ENCODE measurements around the gene WBP2NL.

Gene WBP2NL

DNA sequence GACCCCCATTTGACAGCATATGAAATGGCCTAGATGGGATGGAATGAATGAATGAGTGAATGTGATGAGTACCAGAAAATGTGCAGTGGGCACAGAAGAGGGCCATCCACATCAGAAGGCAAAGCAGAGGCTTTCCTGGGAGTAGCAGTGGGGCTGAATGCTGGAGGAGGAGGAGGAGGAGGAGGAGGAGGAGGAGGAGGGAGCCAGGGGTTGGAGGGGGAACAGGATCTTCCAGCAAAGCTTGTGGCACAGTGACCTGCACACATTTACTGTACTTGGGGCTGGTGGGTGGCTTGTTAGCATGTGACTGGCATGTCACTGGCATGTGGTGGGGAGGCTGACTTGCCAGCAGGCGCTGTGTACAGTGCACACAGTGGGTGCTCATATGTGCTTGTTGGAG lies 19.9 kb upstream of the WBP2NL start:
- Histone ChIP-seq H3K4me1 (ENCODE audit: control insufficient read depth, insufficient read depth, low read length, poor library complexity, severe bottlenecking) (peaks cover 10% of the 10 kb centered on the region), H3K27me3 (replicated peaks; ENCODE audit: control insufficient read depth, insufficient read depth, low read length, poor library complexity, severe bottlenecking) (peaks cover 16% of the 10 kb centered on the region), H3K9me3 (ENCODE audit: control insufficient read depth, low read length) (no peaks in the 10 kb centered on the region), H3K36me3 (ENCODE audit: control insufficient read depth, insufficient read depth, low read length) (no peaks in the 10 kb centered on the region), H3K27ac (ENCODE audit: insufficient read depth, low read length, poor library complexity, severe bottlenecking) (no peak overlapping the region), H3K4me3 (ENCODE audit: insufficient read depth, low read depth, low read length, poor library complexity, severe bottlenecking) (no peak overlapping the region)
- DNase-seq = no peak

DNA sequence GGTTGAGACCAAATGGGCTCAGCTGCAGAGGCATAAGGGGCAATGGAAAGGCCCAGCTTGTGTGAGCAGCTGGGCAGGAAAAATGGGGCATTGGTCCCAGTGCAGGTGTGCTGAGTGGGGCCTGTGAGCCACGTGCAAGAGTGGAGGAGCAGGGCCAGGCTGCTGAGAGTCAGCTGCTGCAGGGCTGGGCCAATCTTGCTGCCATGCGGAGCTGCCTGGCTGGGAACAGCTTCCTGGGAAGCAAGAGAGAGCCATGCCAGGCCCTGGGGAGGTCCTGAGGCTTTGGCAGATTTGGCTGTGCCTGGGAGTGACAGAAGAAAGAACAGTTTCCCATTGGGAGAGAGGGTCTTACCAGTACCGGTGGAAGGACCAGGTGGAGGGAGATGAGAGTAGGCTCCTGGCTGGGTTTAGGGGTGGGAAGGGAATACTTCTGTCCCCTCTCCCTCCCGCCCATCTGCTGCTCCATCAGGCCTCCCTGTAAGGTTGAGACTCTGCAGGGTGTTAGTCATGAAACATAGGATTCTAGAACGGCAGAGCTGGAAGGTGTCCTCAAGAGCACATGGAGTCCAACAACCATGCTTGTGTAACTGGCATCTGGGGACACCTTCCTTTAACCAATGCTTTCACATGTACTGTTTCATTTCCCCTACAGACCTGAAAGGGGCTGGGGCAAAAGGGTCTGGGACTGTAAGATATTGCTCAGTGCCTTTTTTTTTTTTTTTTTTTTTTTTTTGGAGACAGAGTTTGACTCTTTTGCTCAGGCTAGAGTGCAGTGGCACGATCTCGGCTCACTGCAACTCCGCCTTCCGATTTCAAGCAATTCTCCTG lies 19.0 kb upstream of the WBP2NL start:
- H3K27me3 ChIP-seq (replicated peaks; ENCODE audit: control insufficient read depth, insufficient read depth, low read length, poor library complexity, severe bottlenecking) = peaks cover 16% of the 10 kb centered on the region
- no peak for DNase-seq

DNA sequence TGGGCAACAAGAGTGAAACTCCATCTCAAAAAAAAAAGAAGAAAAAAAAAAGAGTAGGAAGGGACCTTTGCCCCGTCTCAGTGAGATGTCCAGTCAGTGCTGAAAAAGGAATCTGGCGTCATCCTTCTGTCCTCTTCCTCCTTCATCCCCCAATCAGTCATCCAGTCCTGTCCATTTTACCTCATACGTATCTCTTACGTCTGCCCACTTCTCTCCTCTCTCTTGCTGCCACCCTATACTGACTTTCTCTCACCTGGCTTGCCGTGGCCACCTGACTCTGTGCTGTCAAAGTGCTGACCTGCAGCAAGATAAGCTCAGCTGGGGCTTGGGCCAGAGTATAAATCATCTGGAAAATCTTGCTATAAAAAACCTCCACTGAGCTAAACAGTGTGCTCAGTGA lies 15.7 kb upstream of the WBP2NL start:
- H3K4me1 ChIP-seq (ENCODE audit: control insufficient read depth, insufficient read depth, low read length, poor library complexity, severe bottlenecking) = no peaks in the 10 kb centered on the region
- no peaks in the 10 kb centered on the region for H3K36me3 ChIP-seq (ENCODE audit: control insufficient read depth, insufficient read depth, low read length)
- no peak overlapping the region for H3K27ac ChIP-seq (ENCODE audit: insufficient read depth, low read length, poor library complexity, severe bottlenecking)
- H3K9me3 ChIP-seq (ENCODE audit: control insufficient read depth, low read length) = no peaks in the 10 kb centered on the region
- no peak for DNase-seq
- H3K4me3 ChIP-seq (ENCODE audit: insufficient read depth, low read depth, low read length, poor library complexity, severe bottlenecking) = no peak overlapping the region
- H3K27me3 ChIP-seq (replicated peaks; ENCODE audit: control insufficient read depth, insufficient read depth, low read length, poor library complexity, severe bottlenecking) = no peaks in the 10 kb centered on the region

More for the DNA sequence above, 19.0 kb upstream of the WBP2NL start:
- Histone ChIP-seq H3K4me1 (ENCODE audit: control insufficient read depth, insufficient read depth, low read length, poor library complexity, severe bottlenecking) (peaks cover 10% of the 10 kb centered on the region), H3K27ac (ENCODE audit: insufficient read depth, low read length, poor library complexity, severe bottlenecking) (no peak overlapping the region), H3K36me3 (ENCODE audit: control insufficient read depth, insufficient read depth, low read length) (no peaks in the 10 kb centered on the region), H3K4me3 (ENCODE audit: insufficient read depth, low read depth, low read length, poor library complexity, severe bottlenecking) (no peak overlapping the region), H3K9me3 (ENCODE audit: control insufficient read depth, low read length) (no peaks in the 10 kb centered on the region)

DNA sequence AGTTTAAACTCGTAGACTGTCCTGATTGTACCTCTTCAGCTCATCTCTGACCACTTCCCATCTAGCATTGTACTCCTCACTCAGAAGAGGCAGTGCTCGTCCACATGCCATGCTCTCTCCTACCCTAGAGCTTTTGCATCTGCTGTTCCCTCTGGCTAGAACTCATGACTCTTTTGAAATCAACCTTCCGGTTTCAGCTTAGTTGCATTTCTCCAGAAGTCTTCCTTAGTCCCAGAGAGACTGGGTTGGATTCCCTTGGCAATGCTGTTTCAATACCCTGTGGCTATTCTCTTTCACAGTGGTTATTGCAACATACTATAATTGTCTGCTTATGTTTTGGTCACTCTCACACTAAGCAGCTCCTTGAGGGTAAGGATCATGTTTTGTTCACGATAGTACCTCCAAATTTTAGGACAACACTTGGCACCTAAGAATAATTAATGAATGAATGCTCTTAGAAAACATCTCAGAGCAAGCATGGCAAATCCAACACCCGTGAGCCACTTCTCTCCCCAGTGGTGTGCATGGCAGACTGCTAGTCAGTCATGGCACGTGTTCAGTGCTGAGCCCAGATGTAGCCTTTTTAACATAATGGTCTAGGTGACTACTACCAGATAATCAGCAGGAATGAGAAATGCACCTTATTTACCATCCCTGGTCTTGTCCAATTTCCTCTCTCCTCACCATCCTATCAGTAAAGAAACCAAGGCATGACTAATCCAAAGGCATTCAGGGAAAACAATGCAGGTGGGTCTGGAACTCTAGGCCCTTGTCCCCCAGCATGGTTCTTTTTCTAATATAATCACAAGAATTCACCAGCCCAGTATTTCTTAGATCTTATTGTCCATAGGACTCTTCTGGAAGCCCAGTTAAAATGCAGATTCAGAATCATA lies 14.8 kb upstream of the WBP2NL start:
- no peaks in the 10 kb centered on the region for H3K4me1 ChIP-seq (ENCODE audit: control insufficient read depth, insufficient read depth, low read length, poor library complexity, severe bottlenecking)
- DNase-seq = no peak
- H3K27me3 ChIP-seq (replicated peaks; ENCODE audit: control insufficient read depth, insufficient read depth, low read length, poor library complexity, severe bottlenecking) = no peaks in the 10 kb centered on the region
- H3K36me3 ChIP-seq (ENCODE audit: control insufficient read depth, insufficient read depth, low read length) = no peaks in the 10 kb centered on the region
- no peak overlapping the region for H3K4me3 ChIP-seq (ENCODE audit: insufficient read depth, low read depth, low read length, poor library complexity, severe bottlenecking)
- no peaks in the 10 kb centered on the region for H3K9me3 ChIP-seq (ENCODE audit: control insufficient read depth, low read length)
- H3K27ac ChIP-seq (ENCODE audit: insufficient read depth, low read length, poor library complexity, severe bottlenecking) = no peak overlapping the region

DNA sequence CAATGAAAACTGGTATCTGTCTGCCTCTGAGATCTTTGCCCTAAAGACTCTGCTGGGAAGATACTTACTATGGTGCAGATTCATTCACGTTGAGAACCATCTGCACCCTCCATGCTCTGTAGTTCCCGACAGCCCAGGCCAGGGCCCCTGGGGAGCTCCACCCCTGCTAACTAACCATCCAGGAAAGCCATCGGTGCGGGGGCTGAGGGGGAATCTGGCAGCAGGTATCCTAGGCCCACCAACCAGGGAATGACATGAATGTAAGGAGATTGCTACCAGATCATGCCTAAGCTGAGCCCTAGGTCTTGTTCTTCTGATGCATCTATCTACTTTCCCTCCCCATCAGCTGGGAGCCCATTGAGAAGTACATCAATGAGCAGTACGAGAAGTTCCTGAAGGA lies 11.3 kb upstream of the WBP2NL start:
- Histone ChIP-seq H3K9me3 (ENCODE audit: control insufficient read depth, low read length) (no peaks in the 10 kb centered on the region), H3K4me1 (ENCODE audit: control insufficient read depth, insufficient read depth, low read length, poor library complexity, severe bottlenecking) (no peaks in the 10 kb centered on the region), H3K4me3 (ENCODE audit: insufficient read depth, low read depth, low read length, poor library complexity, severe bottlenecking) (no peak overlapping the region), H3K27me3 (replicated peaks; ENCODE audit: control insufficient read depth, insufficient read depth, low read length, poor library complexity, severe bottlenecking) (no peaks in the 10 kb centered on the region), H3K27ac (ENCODE audit: insufficient read depth, low read length, poor library complexity, severe bottlenecking) (no peak overlapping the region), H3K36me3 (ENCODE audit: control insufficient read depth, insufficient read depth, low read length) (no peaks in the 10 kb centered on the region)
- no peak for DNase-seq

DNA sequence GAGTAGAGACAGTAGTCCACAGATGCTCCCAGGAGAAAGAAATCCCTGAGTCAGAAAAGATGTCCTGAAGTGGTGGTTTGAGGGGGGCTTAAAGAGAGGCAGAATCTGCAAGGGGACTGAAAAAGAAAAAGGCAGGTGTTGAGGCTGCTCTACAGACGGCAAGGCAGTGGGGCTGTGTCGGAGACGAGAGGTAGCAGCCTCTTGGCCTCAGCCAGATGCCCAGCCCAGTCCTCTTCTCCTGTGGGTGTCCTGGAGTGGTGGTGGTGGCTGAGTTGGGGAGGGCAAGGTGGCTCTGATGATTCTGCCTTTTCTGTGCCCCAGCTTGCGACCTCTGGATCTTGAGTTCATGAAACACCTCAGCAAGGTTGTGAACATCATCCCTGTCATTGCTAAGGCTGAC lies 9.3 kb upstream of the WBP2NL start:
- H3K27me3 ChIP-seq (replicated peaks; ENCODE audit: control insufficient read depth, insufficient read depth, low read length, poor library complexity, severe bottlenecking) = no peaks in the 10 kb centered on the region
- H3K27ac ChIP-seq (ENCODE audit: insufficient read depth, low read length, poor library complexity, severe bottlenecking) = no peak overlapping the region
- no peak for DNase-seq
- no peaks in the 10 kb centered on the region for H3K9me3 ChIP-seq (ENCODE audit: control insufficient read depth, low read length)
- H3K36me3 ChIP-seq (ENCODE audit: control insufficient read depth, insufficient read depth, low read length) = no peaks in the 10 kb centered on the region
- H3K4me3 ChIP-seq (ENCODE audit: insufficient read depth, low read depth, low read length, poor library complexity, severe bottlenecking) = no peak overlapping the region
- H3K4me1 ChIP-seq (ENCODE audit: control insufficient read depth, insufficient read depth, low read length, poor library complexity, severe bottlenecking) = no peaks in the 10 kb centered on the region

DNA sequence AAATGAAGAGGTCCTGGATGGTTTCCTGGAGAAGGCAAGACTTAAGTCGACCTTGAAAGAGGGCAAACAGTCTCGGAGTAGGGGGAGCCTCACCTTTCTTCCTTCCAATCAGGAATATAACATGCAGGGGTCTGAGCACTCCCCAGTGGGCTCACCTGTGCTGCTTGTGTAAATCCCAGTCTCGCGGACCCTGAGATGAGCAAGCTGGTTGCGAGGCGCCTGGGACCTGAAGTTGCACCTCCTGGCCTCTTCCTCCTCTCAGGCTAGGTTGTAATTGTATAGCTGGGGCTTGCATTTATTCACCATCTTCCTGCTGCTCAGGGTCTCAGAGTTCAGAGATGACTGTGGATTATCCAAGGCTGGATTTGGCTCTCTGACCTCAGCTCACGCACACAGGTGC lies 7.5 kb upstream of the WBP2NL start:
- H3K27ac ChIP-seq (ENCODE audit: insufficient read depth, low read length, poor library complexity, severe bottlenecking) = no peak overlapping the region
- DNase-seq = no peak
- H3K4me1 ChIP-seq (ENCODE audit: control insufficient read depth, insufficient read depth, low read length, poor library complexity, severe bottlenecking) = no peaks in the 10 kb centered on the region
- no peak overlapping the region for H3K4me3 ChIP-seq (ENCODE audit: insufficient read depth, low read depth, low read length, poor library complexity, severe bottlenecking)
- no peaks in the 10 kb centered on the region for H3K27me3 ChIP-seq (replicated peaks; ENCODE audit: control insufficient read depth, insufficient read depth, low read length, poor library complexity, severe bottlenecking)
- H3K36me3 ChIP-seq (ENCODE audit: control insufficient read depth, insufficient read depth, low read length) = no peaks in the 10 kb centered on the region
- H3K9me3 ChIP-seq (ENCODE audit: control insufficient read depth, low read length) = no peaks in the 10 kb centered on the region

DNA sequence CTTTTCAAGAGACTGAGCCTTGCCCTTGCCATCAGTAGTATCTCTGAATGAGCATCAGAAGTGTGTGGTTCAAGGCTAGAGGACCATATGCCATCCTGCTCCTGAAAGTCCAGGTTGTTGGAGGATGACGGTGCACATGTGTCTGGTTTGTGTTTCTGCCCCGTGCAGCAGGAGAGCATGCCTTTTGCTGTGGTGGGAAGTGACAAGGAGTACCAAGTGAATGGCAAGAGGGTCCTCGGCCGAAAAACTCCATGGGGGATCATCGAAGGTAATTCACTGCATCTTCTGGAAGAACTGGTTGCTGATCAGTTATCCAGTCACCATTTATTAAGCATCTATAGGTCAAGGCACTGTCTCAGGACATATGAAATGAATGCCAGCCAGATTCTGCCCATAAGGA lies 6.1 kb upstream of the WBP2NL start:
- Histone ChIP-seq H3K9me3 (ENCODE audit: control insufficient read depth, low read length) (no peaks in the 10 kb centered on the region), H3K27ac (ENCODE audit: insufficient read depth, low read length, poor library complexity, severe bottlenecking) (no peak overlapping the region), H3K36me3 (ENCODE audit: control insufficient read depth, insufficient read depth, low read length) (no peaks in the 10 kb centered on the region), H3K27me3 (replicated peaks; ENCODE audit: control insufficient read depth, insufficient read depth, low read length, poor library complexity, severe bottlenecking) (no peaks in the 10 kb centered on the region), H3K4me3 (ENCODE audit: insufficient read depth, low read depth, low read length, poor library complexity, severe bottlenecking) (no peak overlapping the region), H3K4me1 (ENCODE audit: control insufficient read depth, insufficient read depth, low read length, poor library complexity, severe bottlenecking) (no peaks in the 10 kb centered on the region)
- DNase-seq = no peak

DNA sequence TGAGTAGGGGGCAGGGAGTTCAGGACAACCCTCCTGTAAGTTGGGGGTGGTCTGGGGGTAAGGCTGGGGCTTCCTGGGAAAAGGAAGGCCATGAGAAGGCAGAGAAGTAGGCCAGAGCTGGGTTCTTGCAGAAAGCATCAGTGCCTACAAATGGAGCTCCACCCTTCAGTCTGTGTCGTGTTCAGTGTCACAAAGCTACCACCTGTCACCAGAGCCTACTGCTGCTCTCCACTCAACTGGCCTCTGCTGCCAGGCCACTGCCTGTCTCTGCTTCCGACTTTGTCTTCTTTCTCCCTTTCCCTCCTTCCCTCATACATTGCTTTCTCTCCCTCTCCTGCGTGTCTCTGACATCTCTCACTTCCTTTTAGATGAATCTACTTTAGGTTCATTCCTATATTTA lies 3.4 kb upstream of the WBP2NL start:
- DNase-seq = no peak
- Histone ChIP-seq H3K27ac (ENCODE audit: insufficient read depth, low read length, poor library complexity, severe bottlenecking) (no peak overlapping the region), H3K4me1 (ENCODE audit: control insufficient read depth, insufficient read depth, low read length, poor library complexity, severe bottlenecking) (no peaks in the 10 kb centered on the region), H3K4me3 (ENCODE audit: insufficient read depth, low read depth, low read length, poor library complexity, severe bottlenecking) (no peak overlapping the region), H3K36me3 (ENCODE audit: control insufficient read depth, insufficient read depth, low read length) (no peaks in the 10 kb centered on the region), H3K27me3 (replicated peaks; ENCODE audit: control insufficient read depth, insufficient read depth, low read length, poor library complexity, severe bottlenecking) (no peaks in the 10 kb centered on the region), H3K9me3 (ENCODE audit: control insufficient read depth, low read length) (no peaks in the 10 kb centered on the region)

DNA sequence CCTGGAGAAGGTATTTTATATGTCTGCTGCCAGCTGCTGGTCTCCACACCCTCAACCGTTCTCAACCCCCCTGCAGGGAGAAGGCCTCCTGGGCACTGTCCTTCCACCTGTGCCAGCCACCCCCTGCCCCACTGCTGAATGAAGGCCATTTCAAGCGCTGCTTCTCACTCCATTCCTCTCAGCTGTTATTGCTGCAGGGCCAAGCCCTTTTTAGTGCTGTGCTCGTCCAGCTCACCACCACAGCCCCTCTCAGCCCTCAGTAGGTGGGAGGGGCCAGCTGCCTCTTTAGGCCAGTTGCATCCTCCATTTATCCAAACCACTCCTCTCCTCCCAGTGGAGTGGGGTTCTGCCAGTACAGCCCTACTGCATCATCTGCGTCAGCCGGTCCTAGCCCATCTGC lies 1.8 kb upstream of the WBP2NL start:
- DNase-seq = no peak
- Histone ChIP-seq H3K27me3 (replicated peaks; ENCODE audit: control insufficient read depth, insufficient read depth, low read length, poor library complexity, severe bottlenecking) (no peaks in the 10 kb centered on the region), H3K4me3 (ENCODE audit: insufficient read depth, low read depth, low read length, poor library complexity, severe bottlenecking) (no peak overlapping the region), H3K9me3 (ENCODE audit: control insufficient read depth, low read length) (no peaks in the 10 kb centered on the region), H3K4me1 (ENCODE audit: control insufficient read depth, insufficient read depth, low read length, poor library complexity, severe bottlenecking) (no peaks in the 10 kb centered on the region), H3K27ac (ENCODE audit: insufficient read depth, low read length, poor library complexity, severe bottlenecking) (no peak overlapping the region), H3K36me3 (ENCODE audit: control insufficient read depth, insufficient read depth, low read length) (no peaks in the 10 kb centered on the region)

Data from effector memory CD4-positive, alpha-beta T cell (primary cell).